IPS DF 6.9 (cell line): ENCODE results near the gene LYAR.

Source experiments
- DNase-seq: peaks from one replicate; pipeline ENCODE4 v3.0.0-alpha.2; 2013; ENCODE audit warnings: low read depth, low spot score
- H3K27ac ChIP-seq: one replicate; pipeline ENCODE4 v1.5.1; 2013; ENCODE audit warnings: low read length, control low read depth
- H3K27me3 ChIP-seq: 2 replicates; pipeline ENCODE4 v1.6.1; 2013; ENCODE audit warnings: mild to moderate bottlenecking, low read length; ENCODE audit not compliant: control insufficient read depth, insufficient read depth
- H3K36me3 ChIP-seq: 2 replicates; pipeline ENCODE4 v1.6.1; 2013; ENCODE audit warnings: low read length; ENCODE audit not compliant: control insufficient read depth, insufficient read depth
- H3K4me1 ChIP-seq: 2 replicates; pipeline ENCODE4 v1.6.1; 2013; ENCODE audit warnings: low read length; ENCODE audit not compliant: control insufficient read depth, insufficient read depth
- H3K4me3 ChIP-seq: 2 replicates; pipeline ENCODE4 v1.5.1; 2013; ENCODE audit warnings: mild to moderate bottlenecking, low read length
- H3K9me3 ChIP-seq: 2 replicates; pipeline ENCODE4 v1.6.1; 2013; ENCODE audit warnings: low read length, inconsistent platforms; ENCODE audit not compliant: control insufficient read depth, insufficient read depth
- WGBS: extraction: QIAGEN DNeasy Blood & Tissue Kit; methylation state at CpG from one replicate; pipeline ENCODE4 v1.1.7; 2013; ENCODE audit warnings: mixed read lengths, missing lambda C conversion rate; ENCODE audit not compliant: insufficient read length, insufficient coverage; 5-methylcytosine and 5-hydroxymethylcytosine counted together

LYAR gene

GRCh38 chr4:4289941-4290850 is at the start of gene LYAR, which contains the start of gene ZBTB49:
Gene LYAR, minus strand, starts transcription at chr4:4290154. Its CDS starts 6,412 bp downstream, at chr4:4283742.
Gene ZBTB49, plus strand, starts transcription at chr4:4290251. Its CDS starts 9,695 bp downstream, at chr4:4299946.
- H3K36me3 ChIP-seq, result peaks cover 4% of the 10 kb centered on the region; the same call in 1 of the 2 replicates
- peak within 1 kb of the TSS; percentile 96 for H3K4me3 ChIP-seq
- no peak within 1 kb of the TSS for H3K27ac ChIP-seq
- H3K4me1 ChIP-seq, result no peaks in the 10 kb centered on the region; the same call in 1 of the 2 replicates
- no CpG with 5 or more reads among the region's 77 CpGs for WGBS
- no peaks in the 10 kb centered on the region for H3K9me3 ChIP-seq
- no peaks in the 10 kb centered on the region for H3K27me3 ChIP-seq
- peak; percentile 77 for DNase-seq

GRCh38 chr4:4339504-4340085 is 49.6 kb upstream of the LYAR start:
- Histone ChIP-seq H3K27ac (no peak overlapping the region), H3K36me3 (no peaks in the 10 kb centered on the region), H3K4me1 (no peaks in the 10 kb centered on the region), H3K4me3 (no peak overlapping the region), H3K9me3 (no peaks in the 10 kb centered on the region), H3K27me3 (no peaks in the 10 kb centered on the region)
- WGBS, result no CpG with 5 or more reads among the region's 21 CpGs
- DNase-seq, result no peak

- Histone ChIP-seq H3K36me3 (no peaks in the 10 kb centered on the region), H3K27ac (no peak overlapping the region), H3K4me3 (no peak overlapping the region), H3K4me1 (no peaks in the 10 kb centered on the region), H3K9me3 (no peaks in the 10 kb centered on the region), H3K27me3 (no peaks in the 10 kb centered on the region)
- WGBS, result no CpG with 5 or more reads among the region's 11 CpGs
- no peak for DNase-seq
These were observed 48.5 kb upstream of the LYAR start for GRCh38 chr4:4338210-4339001.

- no peaks in the 10 kb centered on the region for H3K27me3 ChIP-seq
- H3K9me3 ChIP-seq, result no peaks in the 10 kb centered on the region
- no peak overlapping the region for H3K4me3 ChIP-seq
- H3K27ac ChIP-seq, result no peak overlapping the region
- no CpG with 5 or more reads among the region's 21 CpGs for WGBS
- no peaks in the 10 kb centered on the region for H3K36me3 ChIP-seq
- no peaks in the 10 kb centered on the region for H3K4me1 ChIP-seq
- peak; percentile 33 for DNase-seq
These were observed 45.0 kb upstream of the LYAR start for GRCh38 chr4:4334798-4335520.

- no CpG with 5 or more reads among the region's 11 CpGs for WGBS
- Histone ChIP-seq H3K36me3 (no peaks in the 10 kb centered on the region), H3K27ac (no peak overlapping the region), H3K9me3 (no peaks in the 10 kb centered on the region), H3K4me1 (no peaks in the 10 kb centered on the region), H3K27me3 (no peaks in the 10 kb centered on the region), H3K4me3 (no peak overlapping the region)
- no peak for DNase-seq
These were observed 43.3 kb upstream of the LYAR start for GRCh38 chr4:4333265-4333706.

- H3K27ac ChIP-seq, result no peak overlapping the region
- no CpG with 5 or more reads among the region's 3 CpGs for WGBS
These were observed 42.6 kb upstream of the LYAR start for GRCh38 chr4:4332529-4332928.

GRCh38 chr4:4330794-4331193 is 40.8 kb upstream of the LYAR start:
- no peak overlapping the region for H3K4me3 ChIP-seq
- no peaks in the 10 kb centered on the region for H3K9me3 ChIP-seq
- H3K27me3 ChIP-seq, result no peaks in the 10 kb centered on the region
- no CpG with 5 or more reads among the region's 5 CpGs for WGBS
- H3K36me3 ChIP-seq, result no peaks in the 10 kb centered on the region
- no peak for DNase-seq
- H3K27ac ChIP-seq, result no peak overlapping the region
- H3K4me1 ChIP-seq, result no peaks in the 10 kb centered on the region

More at GRCh38 chr4:4332529-4332928, 42.6 kb upstream of the LYAR start:
- no peak overlapping the region for H3K4me3 ChIP-seq
- no peaks in the 10 kb centered on the region for H3K4me1 ChIP-seq
- H3K36me3 ChIP-seq, result no peaks in the 10 kb centered on the region
- no peaks in the 10 kb centered on the region for H3K9me3 ChIP-seq
- no peak for DNase-seq
- no peaks in the 10 kb centered on the region for H3K27me3 ChIP-seq

- whole genome bisulfite sequencing, result no CpG with 5 or more reads among the region's 10 CpGs
- no peaks in the 10 kb centered on the region for H3K4me1 ChIP-seq
- H3K27ac ChIP-seq, result no peak overlapping the region
- H3K4me3 ChIP-seq, result no peak overlapping the region
- no peaks in the 10 kb centered on the region for H3K36me3 ChIP-seq
- H3K9me3 ChIP-seq, result no peaks in the 10 kb centered on the region
- H3K27me3 ChIP-seq, result no peaks in the 10 kb centered on the region
- no peak for DNase-seq
These were observed 39.5 kb upstream of the LYAR start for GRCh38 chr4:4329496-4329895.

- no peaks in the 10 kb centered on the region for H3K27me3 ChIP-seq
- no peak overlapping the region for H3K4me3 ChIP-seq
- DNase-seq, result no peak
- no peaks in the 10 kb centered on the region for H3K9me3 ChIP-seq
- no CpG with 5 or more reads among the region's 4 CpGs for WGBS
- no peaks in the 10 kb centered on the region for H3K4me1 ChIP-seq
- H3K36me3 ChIP-seq, result no peaks in the 10 kb centered on the region
- H3K27ac ChIP-seq, result no peak overlapping the region
These were observed 38.9 kb upstream of the LYAR start for GRCh38 chr4:4328840-4329239.

- H3K36me3 ChIP-seq, result no peaks in the 10 kb centered on the region
- H3K27ac ChIP-seq, result no peak overlapping the region
- no peaks in the 10 kb centered on the region for H3K9me3 ChIP-seq
- WGBS, result no CpG with 5 or more reads among the region's 1 CpG
- H3K4me3 ChIP-seq, result no peak overlapping the region
- no peaks in the 10 kb centered on the region for H3K4me1 ChIP-seq
- DNase-seq, result no peak
- H3K27me3 ChIP-seq, result no peaks in the 10 kb centered on the region
These were observed 38.3 kb upstream of the LYAR start for GRCh38 chr4:4328206-4328605.
